ENCODE data around the gene TMEM106C.

Gene TMEM106C

DNA sequence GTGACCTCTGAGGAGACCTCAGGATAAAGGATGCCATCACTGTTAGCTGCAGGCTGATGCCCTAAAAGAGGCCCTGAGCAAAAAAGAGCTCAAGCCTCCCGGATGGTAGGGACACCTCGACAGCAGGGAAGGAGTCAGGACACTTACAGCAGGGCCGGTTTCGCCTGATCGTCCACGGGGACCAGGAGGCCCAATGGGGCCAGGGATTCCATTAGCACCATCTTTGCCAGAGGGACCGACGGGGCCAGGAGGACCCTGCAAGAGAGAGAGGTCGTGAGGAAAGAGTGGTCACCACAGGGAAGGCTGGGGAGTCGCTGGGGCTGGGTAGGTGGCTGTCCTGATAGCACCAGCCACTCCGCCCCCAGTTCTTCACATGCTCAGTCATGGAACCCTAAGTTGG, 12.4 kb downstream of the TMEM106C start:
- Histone ChIP-seq H3K4me3 (ENCODE audit: low read length, poor library complexity, severe bottlenecking) (no peak overlapping the region), H3K36me3 (ENCODE audit: insufficient read depth, low read length) (peaks cover 33% of the 10 kb centered on the region; the same call in 1 of the 2 replicates), H4K20me1 (ENCODE audit: insufficient read depth, low read length, poor library complexity, severe bottlenecking) (no peaks in the 10 kb centered on the region), H3K9me3 (ENCODE audit: insufficient read depth, low read depth, low read length) (no peaks in the 10 kb centered on the region), H3K9me2 (replicated peaks; ENCODE audit: low read depth, low read length) (no peaks in the 10 kb centered on the region), H3K4me1 (ENCODE audit: insufficient read depth, low read length, poor library complexity, severe bottlenecking) (no peaks in the 10 kb centered on the region), H3F3A (ENCODE audit: low read depth) (no peaks in the 10 kb centered on the region), H2AFZ (ENCODE audit: low read length) (no peak overlapping the region), H3K27me3 (ENCODE audit: insufficient read depth, low read length, poor library complexity, severe bottlenecking) (no peaks in the 10 kb centered on the region), H3K9ac (ENCODE audit: low read depth, low read length, poor library complexity, severe bottlenecking) (no peak overlapping the region), H3K79me2 (ENCODE audit: insufficient read depth, low read length) (no peaks in the 10 kb centered on the region), H3K4me2 (ENCODE audit: low read depth, low read length, poor library complexity, severe bottlenecking) (no peak overlapping the region)
- TF ChIP-seq CTCF (conservative IDR thresholded peaks at IDR 0.05; ENCODE audit: low read length) (no peak), EZH2phosphoT487 (IDR thresholded peaks at IDR 0.05; ENCODE audit: borderline replicate concordance) (no peak)

DNA sequence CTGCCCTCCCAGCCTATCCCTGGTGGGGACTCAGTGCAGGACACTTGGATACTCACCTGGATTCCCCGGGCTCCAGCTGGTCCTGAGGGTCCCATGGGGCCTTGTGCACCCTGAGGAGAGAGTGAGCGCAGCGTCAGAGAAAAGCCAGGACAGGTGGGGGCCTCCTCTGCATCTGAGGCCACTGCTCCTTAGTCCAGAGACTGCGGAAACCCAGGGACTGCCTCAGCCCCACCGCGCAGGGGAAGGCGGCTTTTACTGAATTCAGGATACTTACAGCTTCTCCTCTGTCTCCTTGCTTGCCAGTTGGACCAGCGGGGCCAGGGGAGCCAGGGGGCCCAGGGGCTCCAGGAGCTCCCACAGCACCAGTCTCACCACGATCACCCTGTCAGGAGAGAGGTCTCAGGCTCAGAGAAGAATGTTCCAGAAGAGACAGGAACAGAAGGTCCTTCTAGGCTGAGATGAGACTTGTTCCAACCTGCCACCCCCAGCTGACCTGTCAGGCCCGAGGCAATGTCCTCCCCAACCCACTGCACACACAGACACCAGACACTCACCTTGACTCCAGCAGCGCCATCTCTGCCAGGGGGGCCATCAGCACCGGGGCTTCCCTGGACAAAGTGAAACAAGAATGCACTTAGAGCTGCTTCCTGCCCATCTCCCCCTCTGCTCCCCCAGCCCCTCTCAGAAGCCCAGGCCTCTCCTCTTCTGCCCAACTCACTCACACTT, 13.8 kb downstream of the TMEM106C start:
- Histone ChIP-seq H3K36me3 (ENCODE audit: insufficient read depth, low read length) (peaks cover 33% of the 10 kb centered on the region; the same call in 1 of the 2 replicates), H4K20me1 (ENCODE audit: insufficient read depth, low read length, poor library complexity, severe bottlenecking) (no peaks in the 10 kb centered on the region), H3K79me2 (ENCODE audit: insufficient read depth, low read length) (no peaks in the 10 kb centered on the region), H3K27me3 (ENCODE audit: insufficient read depth, low read length, poor library complexity, severe bottlenecking) (no peaks in the 10 kb centered on the region), H3K9me2 (replicated peaks; ENCODE audit: low read depth, low read length) (no peaks in the 10 kb centered on the region), H2AFZ (ENCODE audit: low read length) (no peak overlapping the region), H3K4me2 (ENCODE audit: low read depth, low read length, poor library complexity, severe bottlenecking) (no peak overlapping the region), H3K4me3 (ENCODE audit: low read length, poor library complexity, severe bottlenecking) (no peak overlapping the region), H3K9ac (ENCODE audit: low read depth, low read length, poor library complexity, severe bottlenecking) (no peak overlapping the region), H3F3A (ENCODE audit: low read depth) (no peaks in the 10 kb centered on the region), H3K9me3 (ENCODE audit: insufficient read depth, low read depth, low read length) (no peaks in the 10 kb centered on the region), H3K4me1 (ENCODE audit: insufficient read depth, low read length, poor library complexity, severe bottlenecking) (no peaks in the 10 kb centered on the region)
- TF ChIP-seq CTCF (conservative IDR thresholded peaks at IDR 0.05; ENCODE audit: low read length) (no peak), EZH2phosphoT487 (IDR thresholded peaks at IDR 0.05; ENCODE audit: borderline replicate concordance) (no peak)

- Histone ChIP-seq H2AFZ (ENCODE audit: low read length) (no peak overlapping the region), H3K4me1 (ENCODE audit: insufficient read depth, low read length, poor library complexity, severe bottlenecking) (no peaks in the 10 kb centered on the region), H3K36me3 (ENCODE audit: insufficient read depth, low read length) (peaks cover 41% of the 10 kb centered on the region; the same call in 1 of the 2 replicates), H3K9me3 (ENCODE audit: insufficient read depth, low read depth, low read length) (no peaks in the 10 kb centered on the region), H4K20me1 (ENCODE audit: insufficient read depth, low read length, poor library complexity, severe bottlenecking) (no peaks in the 10 kb centered on the region), H3K9ac (ENCODE audit: low read depth, low read length, poor library complexity, severe bottlenecking) (no peak overlapping the region), H3F3A (ENCODE audit: low read depth) (no peaks in the 10 kb centered on the region), H3K4me2 (ENCODE audit: low read depth, low read length, poor library complexity, severe bottlenecking) (no peak overlapping the region), H3K9me2 (replicated peaks; ENCODE audit: low read depth, low read length) (no peaks in the 10 kb centered on the region), H3K4me3 (ENCODE audit: low read length, poor library complexity, severe bottlenecking) (no peak overlapping the region), H3K79me2 (ENCODE audit: insufficient read depth, low read length) (no peaks in the 10 kb centered on the region), H3K27me3 (ENCODE audit: insufficient read depth, low read length, poor library complexity, severe bottlenecking) (no peaks in the 10 kb centered on the region)
- no peak for TF ChIP-seq EZH2phosphoT487 (IDR thresholded peaks at IDR 0.05; ENCODE audit: borderline replicate concordance)
- TF ChIP-seq CTCF (conservative IDR thresholded peaks at IDR 0.05; ENCODE audit: low read length), result no peak
Measured at GRCh38 chr12:47977772-47978597, 14.6 kb downstream of the TMEM106C start.
